ENCODE data around the gene NPIPB6.

Gene NPIPB6

GRCh38 chr16:28321700-28322411 lies 41.5 kb downstream of the NPIPB6 start:
- DNase-seq: peak; percentile 47

DNA sequence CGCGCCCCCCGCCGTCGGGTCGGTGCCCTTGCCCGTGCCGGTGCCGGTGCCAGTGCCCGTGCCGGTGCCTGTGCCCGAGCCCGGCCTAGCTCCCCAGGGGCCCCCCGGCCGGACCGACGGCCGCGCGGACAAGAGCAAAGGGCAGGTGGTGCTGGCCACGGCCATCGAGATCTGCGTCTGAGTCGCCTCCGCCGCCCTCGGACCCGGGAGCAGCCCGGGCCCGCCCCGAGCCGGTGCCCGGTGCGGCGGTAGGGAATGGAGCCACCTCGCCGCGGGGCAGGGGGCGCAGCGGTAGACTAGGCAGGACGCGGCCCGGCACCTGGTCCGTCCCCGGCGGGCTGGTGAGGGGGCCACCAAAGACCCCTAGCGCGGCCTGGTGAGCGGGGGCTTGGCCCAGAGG lies 42.6 kb downstream of the NPIPB6 start:
- DNase-seq: no peak

DNA sequence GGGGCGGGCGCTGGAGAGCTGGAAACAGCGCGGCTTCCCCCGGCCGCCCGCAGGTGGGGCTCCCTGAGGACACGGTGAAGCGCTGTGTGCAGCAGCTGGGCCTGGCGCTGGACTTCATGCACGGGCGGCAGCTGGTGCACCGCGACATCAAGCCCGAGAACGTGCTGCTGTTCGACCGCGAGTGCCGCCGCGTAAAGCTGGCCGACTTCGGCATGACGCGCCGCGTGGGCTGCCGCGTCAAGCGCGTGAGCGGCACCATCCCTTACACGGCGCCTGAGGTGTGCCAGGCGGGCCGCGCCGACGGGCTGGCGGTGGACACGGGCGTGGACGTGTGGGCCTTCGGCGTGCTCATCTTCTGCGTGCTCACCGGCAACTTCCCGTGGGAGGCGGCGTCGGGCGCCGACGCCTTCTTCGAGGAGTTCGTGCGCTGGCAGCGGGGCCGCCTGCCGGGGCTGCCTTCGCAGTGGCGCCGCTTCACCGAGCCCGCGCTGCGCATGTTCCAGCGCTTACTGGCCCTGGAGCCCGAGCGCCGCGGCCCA lies 43.2 kb downstream of the NPIPB6 start:
- no peak for DNase-seq

DNA sequence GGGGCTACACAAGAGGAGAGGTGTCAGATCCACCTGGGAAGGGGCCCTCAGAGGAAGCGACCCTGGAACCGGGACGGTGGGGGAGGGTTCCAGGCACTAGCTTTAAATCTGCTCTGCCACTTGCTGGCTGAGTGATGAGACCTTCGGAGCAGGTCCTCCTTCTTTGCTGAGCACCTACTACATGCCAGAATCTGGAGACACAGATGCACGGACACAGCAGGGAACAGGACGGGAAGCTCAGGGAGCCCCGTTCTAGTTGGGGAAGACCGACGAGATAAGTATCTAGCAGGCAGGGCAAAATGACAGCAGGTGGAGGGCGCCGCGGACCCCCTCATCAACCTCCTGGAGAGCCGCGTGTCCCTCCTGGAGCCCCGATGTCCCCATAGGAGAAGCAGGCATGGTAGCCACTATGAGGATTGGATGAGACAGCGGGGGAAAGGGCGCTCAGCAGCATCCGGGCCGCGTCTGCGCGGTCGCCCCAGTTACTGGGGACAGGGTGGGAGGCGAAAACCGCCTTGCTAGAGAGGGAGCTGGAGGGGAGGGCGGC lies 43.8 kb downstream of the NPIPB6 start:
- DNase-seq: no peak

DNA sequence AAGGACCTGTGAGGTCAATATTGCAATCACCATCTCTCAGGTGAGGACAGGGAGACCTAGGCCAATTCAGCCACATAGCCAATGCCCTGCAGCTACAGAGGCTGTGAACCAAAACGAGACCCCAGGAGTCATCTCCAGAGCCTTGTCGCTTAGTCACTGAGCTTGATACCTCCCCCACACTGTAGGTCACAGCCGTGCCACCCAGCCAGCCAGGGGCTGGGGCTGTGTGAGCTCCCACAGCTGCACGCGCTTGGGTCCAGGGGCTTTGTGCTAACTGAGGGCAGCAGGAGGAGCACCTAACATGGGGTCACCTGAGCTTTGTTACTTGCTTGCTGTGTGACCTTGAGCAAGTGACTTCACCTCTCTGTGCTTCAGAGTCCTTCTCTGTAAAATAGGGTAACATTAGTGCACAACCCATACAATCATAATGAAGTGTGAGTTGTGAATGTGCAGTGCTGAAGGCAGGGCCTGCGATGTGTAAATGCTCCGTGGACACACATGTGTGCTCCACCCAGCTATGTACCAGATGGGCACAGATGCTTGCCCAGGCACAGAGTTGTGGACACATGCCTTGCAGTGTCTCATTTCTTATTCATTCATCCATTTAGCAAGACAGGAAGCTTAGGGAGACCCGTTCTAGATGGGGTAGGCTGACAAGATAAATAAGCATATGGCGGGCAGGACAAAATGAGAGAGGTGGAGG lies 45.1 kb downstream of the NPIPB6 start:
- no peak for DNase-seq

- peak; percentile 75 for DNase-seq
These were observed 46.0 kb downstream of the NPIPB6 start for GRCh38 chr16:28317040-28317880.

- no peak for DNase-seq
These were observed 47.3 kb downstream of the NPIPB6 start for GRCh38 chr16:28316054-28316453.

DNA sequence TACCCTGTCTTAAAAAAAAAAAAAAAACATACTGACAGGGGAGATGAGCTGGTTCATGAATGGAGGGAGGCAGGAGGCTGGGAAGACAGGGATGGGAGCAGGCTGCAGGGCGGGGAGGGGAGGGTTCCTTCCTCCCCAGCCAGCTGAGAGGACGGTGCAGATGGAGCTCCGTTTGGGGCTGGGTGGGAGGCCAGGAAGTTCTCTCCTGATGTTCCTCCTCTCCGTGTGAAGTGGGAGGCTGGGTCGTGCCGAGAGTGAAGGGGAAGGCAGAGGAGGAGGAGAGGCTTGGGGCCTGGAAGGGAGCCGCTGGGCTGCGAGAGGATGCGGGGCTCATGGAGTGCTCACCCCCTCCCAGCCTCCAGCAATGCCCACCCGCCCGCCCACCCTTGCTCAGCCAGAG lies 49.7 kb downstream of the NPIPB6 start:
- DNase-seq: no peak

DNA sequence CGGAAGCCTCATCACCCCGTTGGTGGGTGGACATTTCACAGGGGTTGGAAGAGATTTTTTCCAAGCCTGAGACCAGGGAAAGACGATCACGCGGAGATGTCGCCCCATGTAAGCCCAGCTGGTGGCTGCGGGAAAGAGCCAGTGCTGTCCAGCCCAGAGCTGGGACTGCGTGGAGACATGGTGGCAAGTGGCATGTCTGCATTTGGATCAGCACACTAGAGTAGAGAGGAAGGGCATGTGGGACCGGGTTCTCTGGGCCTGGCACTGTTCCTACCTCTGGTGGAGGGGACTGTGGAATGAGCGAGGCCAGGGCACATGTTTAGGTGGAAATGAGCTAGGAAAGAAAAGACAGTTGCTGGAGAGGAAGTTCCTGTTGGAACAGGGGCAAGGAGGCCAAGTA lies 51.0 kb downstream of the NPIPB6 start:
- no peak for DNase-seq

DNA sequence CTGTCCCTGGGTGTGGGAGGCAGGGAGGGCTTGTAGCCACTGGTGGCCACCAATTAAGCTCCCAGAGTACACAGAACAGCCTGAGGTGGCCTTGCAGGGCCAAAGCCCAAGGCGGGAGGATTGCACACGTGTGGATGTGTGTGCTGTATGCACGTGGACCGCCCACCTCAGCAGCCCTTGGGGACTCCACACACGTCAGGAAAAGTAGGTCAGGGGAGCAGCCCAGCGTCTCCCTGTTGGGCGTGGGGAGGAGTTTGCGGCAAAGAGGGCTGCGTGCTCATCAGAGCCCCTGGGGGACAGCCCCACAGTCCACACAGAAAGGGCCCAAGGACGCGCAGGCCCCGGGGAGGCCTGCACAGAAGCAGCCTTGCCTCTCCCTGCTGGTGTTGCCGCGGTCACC lies 51.4 kb downstream of the NPIPB6 start:
- DNase-seq: no peak

DNA sequence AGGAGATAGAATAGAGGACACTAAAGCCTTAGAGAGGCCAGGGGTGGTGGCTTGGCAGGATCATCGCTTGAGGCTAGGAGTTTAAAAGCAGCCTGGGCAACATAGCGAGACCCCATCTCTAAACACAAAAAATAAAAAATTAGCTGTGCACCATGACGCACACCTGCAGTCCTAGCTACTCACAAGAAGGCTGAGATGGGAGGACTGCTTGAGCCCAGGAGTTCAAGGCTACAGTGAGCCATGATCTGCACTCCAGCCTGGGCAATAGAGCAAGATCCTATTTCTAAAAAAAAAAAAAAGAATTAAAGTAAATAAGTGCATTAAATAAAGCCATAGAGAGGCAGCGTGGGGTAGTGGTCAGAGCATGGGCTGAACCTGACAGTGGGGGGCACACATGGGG lies 51.9 kb downstream of the NPIPB6 start:
- DNase-seq: no peak

GRCh38 chr16:28310796-28311195 lies 52.5 kb downstream of the NPIPB6 start:
- no peak for DNase-seq

GRCh38 chr16:28309811-28310311 lies 53.4 kb downstream of the NPIPB6 start:
- peak; percentile 14 for DNase-seq

- DNase-seq: no peak
These were observed 54.3 kb downstream of the NPIPB6 start for GRCh38 chr16:28308794-28309584.

GRCh38 chr16:28307936-28308335 lies 55.4 kb downstream of the NPIPB6 start:
- no peak for DNase-seq

- no peak for DNase-seq
These were observed 59.1 kb downstream of the NPIPB6 start for GRCh38 chr16:28304214-28304613.

GRCh38 chr16:28303132-28303531 lies 60.2 kb downstream of the NPIPB6 start:
- no peak for DNase-seq

GRCh38 chr16:28301620-28302019 lies 61.7 kb downstream of the NPIPB6 start:
- DNase-seq: no peak

GRCh38 chr16:28301154-28301553 lies 62.2 kb downstream of the NPIPB6 start:
- no peak for DNase-seq

DNA sequence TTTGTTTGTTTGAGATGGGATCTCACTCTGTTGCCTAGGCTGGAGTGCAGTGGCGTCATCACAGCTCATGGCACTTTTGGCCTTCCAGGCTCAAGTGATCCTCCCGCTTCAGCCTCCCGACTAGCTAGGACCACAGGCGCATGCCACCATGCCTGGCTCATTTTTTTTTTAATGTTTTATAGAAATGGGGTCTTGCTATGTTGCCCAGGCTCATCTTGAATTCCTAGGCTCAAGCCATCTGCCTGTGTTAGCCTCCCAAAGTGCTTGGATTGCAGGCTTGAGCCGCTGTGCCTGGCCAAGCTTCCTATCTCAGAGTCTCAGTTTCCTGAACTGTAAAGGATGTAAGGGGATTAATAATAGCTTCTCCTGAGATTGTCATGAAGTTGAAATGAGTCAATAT lies 63.0 kb downstream of the NPIPB6 start:
- DNase-seq: no peak

DNA sequence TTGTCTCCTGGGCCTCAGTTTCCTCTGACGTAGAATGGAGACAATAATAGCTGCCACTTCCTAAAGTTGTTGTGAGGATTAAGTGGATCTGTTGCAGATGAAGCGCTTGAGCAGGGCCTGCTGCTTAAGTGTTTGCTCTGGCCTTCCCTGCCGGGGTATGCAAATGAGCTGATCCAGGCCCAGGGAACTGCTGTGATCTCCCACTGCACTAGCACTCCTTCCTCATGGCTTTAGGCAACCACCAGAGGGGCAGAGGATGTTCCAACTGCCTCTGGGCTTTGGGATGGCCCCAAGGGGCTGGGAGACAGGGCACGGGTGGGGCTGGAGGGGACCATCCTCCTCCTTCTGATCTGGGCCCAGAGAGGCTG lies 64.8 kb downstream of the NPIPB6 start:
- no peak for DNase-seq
